NT2/D1 (cell line): Measurements from ENCODE around the gene PRKN.

ENCODE experiments used
- SUZ12 ChIP-seq: IDR thresholded peaks from 2 replicates; pipeline ENCODE4 v1.6.1; 2011; ENCODE audit not compliant: insufficient read length, insufficient read depth; ENCODE audit errors: extremely low read depth
- YY1 ChIP-seq: IDR thresholded peaks from 2 replicates; pipeline ENCODE4 v1.6.1; 2011; ENCODE audit not compliant: insufficient read length, insufficient read depth
- ZNF274 ChIP-seq: IDR thresholded peaks from 2 replicates; pipeline ENCODE4 v1.6.1; 2011; ENCODE audit warnings: mild to moderate bottlenecking, low read depth, low read length

DNA sequence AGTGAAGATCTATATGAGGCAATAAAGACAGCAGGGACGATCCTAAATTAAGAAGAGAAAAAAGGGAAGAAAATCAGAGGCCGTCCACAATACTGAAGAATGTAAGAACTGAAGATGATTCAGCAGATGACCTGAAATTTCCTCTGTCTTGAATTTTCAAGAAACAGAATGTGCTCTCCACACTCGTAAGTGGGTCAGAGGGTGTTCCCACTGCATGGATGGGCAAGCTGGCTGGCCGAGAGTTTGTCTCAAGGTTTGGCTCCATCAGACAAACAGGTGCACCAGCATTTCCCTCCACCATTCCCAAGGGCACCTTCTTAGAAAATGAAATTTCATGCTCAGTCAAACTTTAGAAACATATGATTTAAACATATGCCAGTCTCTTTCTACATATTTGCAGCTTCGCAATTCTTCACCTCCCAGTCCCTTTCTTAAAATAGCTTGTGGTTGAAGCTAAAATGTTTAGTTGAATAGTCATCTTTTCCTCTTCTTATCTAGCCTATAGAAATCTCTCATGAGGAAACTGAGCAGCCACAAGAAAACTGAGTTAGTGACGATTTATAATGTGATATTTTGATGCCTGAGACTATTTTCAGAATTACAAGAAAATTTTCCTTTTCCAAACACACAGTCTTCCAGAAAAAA is 576.4 kb downstream of the PRKN start:
- TF ChIP-seq ZNF274 = no peak
- TF ChIP-seq YY1 = no peak
- TF ChIP-seq SUZ12 = no peak
